HPDE6-E6E7 (cell line): ENCODE data around the gene EAPP.
"Not testable (repeated sequence)": the region's sequence is repeated elsewhere in the genome, so short reads cannot be mapped to it uniquely, and the experiment has no call there.

Source experiments
- DNase-seq: peaks from one replicate; pipeline ENCODE4 v3.0.0; 2011; ENCODE audit warnings: missing footprints; ENCODE audit errors: extremely low spot score

The EAPP gene

GRCh38 chr14:34482463-34482862, 57.0 kb downstream of the EAPP start:
- no peak for DNase-seq

- DNase-seq = no peak
Measured at GRCh38 chr14:34479694-34480093, 59.8 kb downstream of the EAPP start.

- DNase-seq = no peak
Measured at GRCh38 chr14:34478261-34478660, 61.2 kb downstream of the EAPP start.

DNA sequence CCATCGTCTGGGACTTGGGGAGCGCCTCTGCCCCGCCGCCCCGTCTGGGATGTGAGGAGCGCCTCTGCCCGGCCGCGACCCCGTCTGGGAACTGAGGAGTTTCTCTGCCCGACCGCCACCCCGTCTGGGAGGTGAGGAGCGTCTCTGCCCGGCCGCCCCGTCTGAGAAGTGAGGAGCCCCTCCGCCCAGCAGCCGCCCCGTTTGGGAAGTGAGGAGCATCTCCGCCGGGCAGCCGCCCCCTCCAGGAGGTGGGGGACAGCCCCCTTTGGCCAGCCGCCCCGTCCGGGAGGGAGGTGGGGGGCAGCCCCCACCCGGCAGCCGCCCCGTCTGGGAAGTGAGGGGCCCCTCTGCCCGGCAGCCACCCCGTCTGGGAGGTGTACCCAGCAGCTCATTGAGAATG, 63.5 kb downstream of the EAPP start:
- not testable (repeated sequence) for DNase-seq

DNA sequence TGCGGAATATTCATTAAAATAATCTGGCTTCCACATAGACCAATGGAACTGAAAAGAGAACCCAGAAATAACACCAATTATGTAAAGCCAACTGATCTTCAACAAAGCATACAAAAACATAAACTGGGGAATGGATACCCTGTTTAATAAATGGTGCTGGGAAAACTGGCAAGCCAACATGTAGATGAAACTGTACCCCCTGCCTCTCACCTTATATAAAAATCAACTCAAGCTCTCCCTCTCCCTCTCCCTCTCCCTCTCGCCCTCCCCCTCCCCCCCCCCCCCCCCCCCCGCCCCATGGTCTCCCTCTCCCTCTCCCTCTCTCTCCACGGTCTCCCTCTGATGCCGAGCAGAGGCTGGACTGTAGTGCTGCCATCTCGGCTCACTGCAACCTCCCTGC, 64.3 kb downstream of the EAPP start:
- DNase-seq = no peak

- DNase-seq = no peak
Measured at GRCh38 chr14:34474187-34474679, 65.3 kb downstream of the EAPP start.

- no peak for DNase-seq
Measured at GRCh38 chr14:34472706-34473279, 66.7 kb downstream of the EAPP start.

DNA sequence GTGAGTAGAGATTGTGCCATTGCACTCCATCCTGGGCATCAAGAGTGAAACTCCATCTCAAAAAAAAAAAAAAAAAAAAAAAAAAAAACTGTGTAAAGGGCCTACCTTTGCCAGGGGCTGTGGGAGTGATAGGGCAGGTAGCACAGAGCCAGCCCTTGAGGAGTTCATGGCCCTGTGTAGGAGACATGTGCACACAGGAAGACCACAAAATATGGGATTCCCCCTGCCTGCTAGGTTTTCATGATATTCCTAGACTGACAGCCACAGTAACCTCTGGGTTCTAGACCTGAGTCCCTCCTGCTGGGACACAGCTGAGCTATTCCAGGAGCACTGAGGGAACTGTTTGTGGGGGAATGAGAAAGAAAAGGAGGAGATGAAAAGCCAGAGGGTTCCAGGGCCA, 69.2 kb downstream of the EAPP start:
- DNase-seq = no peak

- no peak for DNase-seq
Measured at GRCh38 chr14:34466691-34467090, 72.8 kb downstream of the EAPP start.
